PC-3 (cell line): ENCODE measurements around the gene ZNF225.

ENCODE experiments used
- EZH2 ChIP-seq: fragments of 300-600 bp; sonication (generic); IDR thresholded peaks from one replicate; pipeline ENCODE4 v1.6.1; 2017; ENCODE audit warnings: antibody characterized with exemption, mild to moderate bottlenecking, low read length; ENCODE audit not compliant: unreplicated experiment
- TF ChIP-seq, protein P1 (sequence below): fragments of 300-600 bp; sonication (generic); conservative IDR thresholded peaks from 2 replicates; pipeline ENCODE4 v1.5.1; 2017; ENCODE audit warnings: antibody characterized with exemption, low read depth, mild to moderate bottlenecking, low read length

DNA sequence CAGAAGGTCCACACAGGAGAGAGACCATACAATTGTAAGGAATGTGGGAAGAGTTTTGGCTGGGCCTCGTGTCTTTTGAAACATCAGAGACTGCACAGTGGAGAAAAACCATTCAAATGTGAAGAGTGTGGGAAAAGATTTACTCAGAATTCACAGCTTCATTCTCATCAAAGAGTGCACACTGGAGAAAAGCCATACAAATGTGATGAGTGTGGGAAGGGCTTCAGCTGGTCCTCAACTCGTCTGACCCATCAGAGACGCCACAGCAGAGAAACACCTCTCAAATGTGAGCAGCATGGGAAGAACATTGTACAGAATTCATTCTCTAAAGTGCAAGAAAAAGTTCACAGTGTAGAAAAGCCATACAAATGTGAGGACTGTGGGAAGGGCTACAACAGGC, 5.4 kb upstream of the ZNF225 start:
- TF ChIP-seq, protein P1, sequence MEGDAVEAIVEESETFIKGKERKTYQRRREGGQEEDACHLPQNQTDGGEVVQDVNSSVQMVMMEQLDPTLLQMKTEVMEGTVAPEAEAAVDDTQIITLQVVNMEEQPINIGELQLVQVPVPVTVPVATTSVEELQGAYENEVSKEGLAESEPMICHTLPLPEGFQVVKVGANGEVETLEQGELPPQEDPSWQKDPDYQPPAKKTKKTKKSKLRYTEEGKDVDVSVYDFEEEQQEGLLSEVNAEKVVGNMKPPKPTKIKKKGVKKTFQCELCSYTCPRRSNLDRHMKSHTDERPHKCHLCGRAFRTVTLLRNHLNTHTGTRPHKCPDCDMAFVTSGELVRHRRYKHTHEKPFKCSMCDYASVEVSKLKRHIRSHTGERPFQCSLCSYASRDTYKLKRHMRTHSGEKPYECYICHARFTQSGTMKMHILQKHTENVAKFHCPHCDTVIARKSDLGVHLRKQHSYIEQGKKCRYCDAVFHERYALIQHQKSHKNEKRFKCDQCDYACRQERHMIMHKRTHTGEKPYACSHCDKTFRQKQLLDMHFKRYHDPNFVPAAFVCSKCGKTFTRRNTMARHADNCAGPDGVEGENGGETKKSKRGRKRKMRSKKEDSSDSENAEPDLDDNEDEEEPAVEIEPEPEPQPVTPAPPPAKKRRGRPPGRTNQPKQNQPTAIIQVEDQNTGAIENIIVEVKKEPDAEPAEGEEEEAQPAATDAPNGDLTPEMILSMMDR = no peak
- TF ChIP-seq EZH2 = no peak
